ENCODE measurements around the gene SPACA6. TPM values are rescaled to one million over a fixed set of nuclear protein-coding genes. Genes with fewer than 3 reads are reported as not detected.
"Not testable (repeated sequence)": the region's sequence is repeated elsewhere in the genome, so short reads cannot be mapped to it uniquely, and the experiment has no call there.

The SPACA6 gene
- polyA plus RNA-seq, 12 donors, result 4.0 to 11.2 (median 7.4) TPM; not detected in 1

- no peak for DNase-seq
These were observed 40.8 kb downstream of the SPACA6 start for GRCh38 chr19:51733742-51734522.

GRCh38 chr19:51735759-51736449 is 42.8 kb downstream of the SPACA6 start:
- no peak for DNase-seq

GRCh38 chr19:51737389-51737788 is 44.3 kb downstream of the SPACA6 start:
- DNase-seq, result no peak

- no peak for DNase-seq
These were observed 44.8 kb downstream of the SPACA6 start for GRCh38 chr19:51737924-51738323.

GRCh38 chr19:51738523-51738922 is 45.4 kb downstream of the SPACA6 start:
- not testable (repeated sequence) for DNase-seq

- no peak for DNase-seq
These were observed 46.5 kb downstream of the SPACA6 start for GRCh38 chr19:51739466-51740213.

GRCh38 chr19:51740356-51740755 is 47.2 kb downstream of the SPACA6 start:
- no peak for DNase-seq

GRCh38 chr19:51742789-51743188 is 49.7 kb downstream of the SPACA6 start:
- DNase-seq, result no peak

- no peak for DNase-seq
These were observed 50.3 kb downstream of the SPACA6 start for GRCh38 chr19:51743405-51743804.

- DNase-seq, result no peak
These were observed 53.6 kb downstream of the SPACA6 start for GRCh38 chr19:51746731-51747130.

- no peak for DNase-seq
These were observed 56.8 kb downstream of the SPACA6 start for GRCh38 chr19:51749979-51750378.

GRCh38 chr19:51750400-51751094 is 57.4 kb downstream of the SPACA6 start:
- DNase-seq, result no peak

GRCh38 chr19:51751655-51752054 is 58.5 kb downstream of the SPACA6 start, which contains the start of gene FPR1:
Gene FPR1 (minus strand): TSS chr19:51751878. CDS start chr19:51746994, 4,884 bp downstream.
- no peak for DNase-seq

- DNase-seq, result no peak
These were observed 61.0 kb downstream of the SPACA6 start for GRCh38 chr19:51754109-51754508.

GRCh38 chr19:51754770-51755169 is 61.6 kb downstream of the SPACA6 start:
- DNase-seq, result no peak

Other genes with a start within 250 kb of the SPACA6 start
- under 1 TPM in 4 of 12 donors, not detected in 8; 0.08 to 0.29 (median 0.17) TPM for gene SIGLEC8, start 234.9 kb upstream of the SPACA6 start, polyA plus RNA-seq (ENCODE audit: insufficient read length in 12 of 12)
- gene CEACAM18, start 214.8 kb upstream of the SPACA6 start, polyA plus RNA-seq (ENCODE audit: insufficient read length in 12 of 12), result not detected
- under 1 TPM in 7 of 12 donors, not detected in 5; 0.12 to 0.43 (median 0.15) TPM for gene SIGLEC12, start 191.5 kb upstream of the SPACA6 start, polyA plus RNA-seq (ENCODE audit: insufficient read length in 12 of 12)
- gene SIGLEC6, start 161.7 kb upstream of the SPACA6 start, polyA plus RNA-seq (ENCODE audit: insufficient read length in 12 of 12), result under 1 TPM in 8 of 12 donors, not detected in 4; 0.13 to 0.70 (median 0.22) TPM
- gene ZNF175, start 122.0 kb upstream of the SPACA6 start, polyA plus RNA-seq (ENCODE audit: insufficient read length in 12 of 12), result 10 to 100 TPM in 2 of 12 donors, 1 to 10 TPM in 9, not detected in 1; 6.9 to 14.0 (median 9.2) TPM
- 1 to 10 TPM in 1 of 12 donors, under 1 TPM in 7, not detected in 4; 0.18 to 1.9 (median 0.31) TPM for gene SIGLEC5, start 62.9 kb upstream of the SPACA6 start, polyA plus RNA-seq (ENCODE audit: insufficient read length in 12 of 12)
- gene SIGLEC14, start 46.5 kb upstream of the SPACA6 start, polyA plus RNA-seq (ENCODE audit: insufficient read length in 12 of 12), result 1 to 10 TPM in 7 of 12 donors, under 1 TPM in 3, not detected in 2; 0.65 to 2.4 (median 1.4) TPM
- under 1 TPM in 7 of 12 donors, not detected in 5; 0.08 to 0.51 (median 0.15) TPM for gene HAS1, start 30.7 kb downstream of the SPACA6 start, polyA plus RNA-seq (ENCODE audit: insufficient read length in 12 of 12)
- gene FPR1, start 58.5 kb downstream of the SPACA6 start, polyA plus RNA-seq (ENCODE audit: insufficient read length in 12 of 12), result 1 to 10 TPM in 9 of 12 donors, under 1 TPM in 1, not detected in 2; 0.88 to 2.0 (median 1.6) TPM
- 1 to 10 TPM in 1 of 12 donors, under 1 TPM in 8, not detected in 3; 0.13 to 1.4 (median 0.24) TPM for gene FPR2, start 67.8 kb downstream of the SPACA6 start, polyA plus RNA-seq (ENCODE audit: insufficient read length in 12 of 12)
- gene FPR3, start 101.8 kb downstream of the SPACA6 start, polyA plus RNA-seq (ENCODE audit: insufficient read length in 12 of 12), result under 1 TPM in 10 of 12 donors, not detected in 2; 0.09 to 0.75 (median 0.34) TPM
- 10 to 100 TPM in 11 of 12 donors, not detected in 1; 13.5 to 33.5 (median 15.7) TPM for gene ZNF577, start 194.6 kb downstream of the SPACA6 start, polyA plus RNA-seq (ENCODE audit: insufficient read length in 12 of 12)
- 10 to 100 TPM in 10 of 12 donors, 1 to 10 TPM in 1, not detected in 1; 9.4 to 18.7 (median 12.6) TPM for gene ZNF649, start 211.7 kb downstream of the SPACA6 start, polyA plus RNA-seq (ENCODE audit: insufficient read length in 12 of 12)
- 10 to 100 TPM in 1 of 12 donors, 1 to 10 TPM in 10, not detected in 1; 5.1 to 12.3 (median 6.7) TPM for gene ZNF613, start 234.1 kb downstream of the SPACA6 start, polyA plus RNA-seq (ENCODE audit: insufficient read length in 12 of 12)

Data from muscle of arm (tissue), 12 donors.